CD4-positive, alpha-beta T cell (primary cell): ENCODE measurements around the gene STX8. TPM values are rescaled to one million over a fixed set of nuclear protein-coding genes. Genes with fewer than 3 reads are reported as not detected.

ENCODE experiments used
- ATAC-seq: fragments of 200-7000 bp; cut with Tn5 transposase; one replicate; pipeline ENCODE4 v1.10.0; 2022; ENCODE audit warnings: mild to moderate bottlenecking; ENCODE audit not compliant: poor library complexity
- CTCF ChIA-PET: fragments of 350-600 bp; sonication (Branson Sonifier 250); formaldehyde crosslinking; loops from one replicate; lab custom pipeline; 2021; ENCODE audit warnings: antibody characterized with exemption, inconsistent platforms; lab: Charles Lee
- POLR2A ChIA-PET: fragments of 350-600 bp; sonication (Branson Sonifier 250); formaldehyde crosslinking; loops from one replicate; lab custom pipeline; 2021; ENCODE audit warnings: antibody characterized with exemption, inconsistent platforms; lab: Charles Lee
- DNase-seq, 14 experiments: peaks; one replicate each; pipeline ENCODE4 v3.0.0-alpha.2; 2013 to 2020; ENCODE audit warnings: mixed read lengths in 2 of 14
- H3K27ac ChIP-seq, 2 donors: one replicate each; pipeline versions ENCODE4 v1.5.1 to v1.7.0; 2013; ENCODE audit warnings: low read length in 2 of 2, low read depth in 1 of 2, mild to moderate bottlenecking in 1 of 2
- H3K27me3 ChIP-seq, 2 experiments: 1 replicate in 1 of 2; 2 replicates in 1 of 2; pipeline versions ENCODE4 v1.6.1 to v1.7.0; 2013; ENCODE audit warnings: low read length in 2 of 2, control low read depth in 1 of 2, mild to moderate bottlenecking in 1 of 2, moderate library complexity in 1 of 2; ENCODE audit not compliant: insufficient read depth in 2 of 2, control insufficient read depth in 1 of 2
- H3K36me3 ChIP-seq: one replicate; pipeline ENCODE4 v1.6.1; 2013; ENCODE audit warnings: low read length, control low read depth; ENCODE audit not compliant: insufficient read depth
- H3K4me1 ChIP-seq: one replicate; pipeline ENCODE4 v1.6.1; 2013; ENCODE audit warnings: low read length, control low read depth; ENCODE audit not compliant: insufficient read depth
- H3K4me3 ChIP-seq: one replicate; pipeline ENCODE4 v1.5.1; 2013; ENCODE audit warnings: mild to moderate bottlenecking, low read length, moderate library complexity
- H3K9me3 ChIP-seq, 2 experiments: 1 replicate in 1 of 2; 2 replicates in 1 of 2; pipeline versions ENCODE4 v1.6.1 to v1.7.0; 2013; ENCODE audit warnings: low read length in 2 of 2, mild to moderate bottlenecking in 2 of 2, control low read depth in 1 of 2, moderate library complexity in 1 of 2; ENCODE audit not compliant: control insufficient read depth in 1 of 2, insufficient read depth in 1 of 2
- H3K27ac Mint-ChIP-seq: one replicate; pipeline ENCODE4 v1.8.0; 2020; ENCODE audit warnings: mixed read lengths
- H3K27me3 Mint-ChIP-seq: one replicate; pipeline ENCODE4 v1.8.0; 2021; ENCODE audit warnings: mixed read lengths
- H3K36me3 Mint-ChIP-seq: one replicate; pipeline ENCODE4 v1.8.0; 2021; ENCODE audit warnings: low read depth, mixed read lengths
- H3K4me1 Mint-ChIP-seq: one replicate; pipeline ENCODE4 v1.8.0; 2021; ENCODE audit warnings: low read depth, mixed read lengths
- H3K4me3 Mint-ChIP-seq: one replicate; pipeline ENCODE4 v1.8.0; 2020; ENCODE audit warnings: mild to moderate bottlenecking, mixed read lengths
- H3K9me3 Mint-ChIP-seq: one replicate; pipeline ENCODE4 v1.8.0; 2020; ENCODE audit warnings: mixed read lengths
- intact Hi-C, 2 experiments: fragments of 100-400 bp; cut with DNase I in 1 of 2; cut with micrococcal nuclease in 1 of 2; formaldehyde crosslinking; loops; one replicate each; pipeline versions ENCODE4 v1.15.1 to v1.9.0; 2023 to 2025; cut with DNase I, micrococcal nuclease
- total RNA-seq, 174 experiments: library from RNA in 2 of 174; stranded (reverse) in 2 of 174; gene quantifications; one replicate each; pipeline ENCODE4 v1.2.3 and lab custom pipeline; 2021 to 2026
- TF ChIP-seq, protein P1 (sequence below): fragments of 200-600 bp; IDR thresholded peaks from one replicate; pipeline ENCODE4 v1.8.0; 2022; ENCODE audit warnings: antibody characterized with exemption, mild to moderate bottlenecking

The STX8 gene
- total RNA-seq, 2 experiments from 2014 or later = 52.2 to 63.2 TPM

DNA sequence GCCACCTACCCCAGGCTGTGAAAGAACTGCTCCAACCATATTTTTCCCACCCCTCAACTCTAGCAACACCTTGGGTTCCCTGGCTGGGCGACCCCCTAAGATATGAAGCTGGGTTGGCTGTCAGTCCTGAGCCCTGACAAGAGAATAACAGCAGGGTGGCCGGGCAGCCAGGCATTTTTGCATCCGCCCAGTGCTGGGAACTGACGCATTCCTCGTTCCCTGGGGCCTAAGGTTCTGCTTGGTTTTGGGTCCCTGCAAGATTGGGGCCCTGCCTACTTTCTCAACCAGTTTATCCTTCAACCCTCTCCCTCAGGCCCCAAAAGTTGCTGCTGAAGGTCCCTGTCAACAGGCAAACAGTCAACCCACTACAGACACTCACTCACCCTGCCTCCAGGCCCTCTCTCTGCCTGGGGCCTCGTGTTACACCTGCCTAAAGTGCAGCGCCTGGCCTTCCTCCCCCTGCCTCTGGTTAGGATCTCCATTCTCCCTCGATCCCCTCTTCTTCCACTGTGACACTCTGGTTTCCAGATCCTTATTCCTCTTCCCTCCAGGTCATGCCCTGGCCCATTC is 151.5 kb downstream of the STX8 start:
- DNase-seq (no peak), ATAC-seq (no peak)
- POLR2A ChIA-PET = no interaction called here
- intact Hi-C loops = no loop called here
- Histone ChIP-seq H3K4me1 (no peaks in the 10 kb centered on the region), H3K27me3 (no peaks in the 10 kb centered on the region), H3K4me3 (no peak overlapping the region), H3K36me3 (no peaks in the 10 kb centered on the region), H3K27ac (no peak overlapping the region), H3K9me3 (no peaks in the 10 kb centered on the region)
- CTCF ChIA-PET = no interaction called here
- Mint-ChIP-seq H3K9me3 (peaks cover 3% of the 10 kb centered on the region), H3K4me3 (no peak overlapping the region), H3K4me1 (no peaks in the 10 kb centered on the region), H3K27me3 (no peaks in the 10 kb centered on the region), H3K36me3 (peaks cover 47% of the 10 kb centered on the region), H3K27ac (no peak overlapping the region)
- TF ChIP-seq, protein P1, sequence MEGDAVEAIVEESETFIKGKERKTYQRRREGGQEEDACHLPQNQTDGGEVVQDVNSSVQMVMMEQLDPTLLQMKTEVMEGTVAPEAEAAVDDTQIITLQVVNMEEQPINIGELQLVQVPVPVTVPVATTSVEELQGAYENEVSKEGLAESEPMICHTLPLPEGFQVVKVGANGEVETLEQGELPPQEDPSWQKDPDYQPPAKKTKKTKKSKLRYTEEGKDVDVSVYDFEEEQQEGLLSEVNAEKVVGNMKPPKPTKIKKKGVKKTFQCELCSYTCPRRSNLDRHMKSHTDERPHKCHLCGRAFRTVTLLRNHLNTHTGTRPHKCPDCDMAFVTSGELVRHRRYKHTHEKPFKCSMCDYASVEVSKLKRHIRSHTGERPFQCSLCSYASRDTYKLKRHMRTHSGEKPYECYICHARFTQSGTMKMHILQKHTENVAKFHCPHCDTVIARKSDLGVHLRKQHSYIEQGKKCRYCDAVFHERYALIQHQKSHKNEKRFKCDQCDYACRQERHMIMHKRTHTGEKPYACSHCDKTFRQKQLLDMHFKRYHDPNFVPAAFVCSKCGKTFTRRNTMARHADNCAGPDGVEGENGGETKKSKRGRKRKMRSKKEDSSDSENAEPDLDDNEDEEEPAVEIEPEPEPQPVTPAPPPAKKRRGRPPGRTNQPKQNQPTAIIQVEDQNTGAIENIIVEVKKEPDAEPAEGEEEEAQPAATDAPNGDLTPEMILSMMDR = no peak

DNA sequence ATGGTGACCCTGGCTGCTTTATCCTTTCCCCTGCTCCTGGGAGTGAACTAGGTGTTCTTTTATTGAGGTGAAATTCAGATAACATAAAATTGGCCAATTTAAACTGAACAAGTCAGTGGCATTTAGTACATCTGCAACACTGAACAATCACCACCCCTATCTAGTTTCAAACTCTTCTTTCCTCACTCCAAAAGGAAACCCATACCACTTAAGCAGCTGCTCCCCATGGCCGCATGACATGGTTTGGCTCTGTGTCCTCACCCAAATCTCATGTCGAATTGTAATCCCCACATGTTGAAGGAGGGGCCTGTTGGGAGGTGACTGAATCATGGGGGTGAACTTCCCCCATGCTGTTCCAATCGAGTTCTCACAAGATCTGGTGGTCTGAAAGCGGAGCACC is 154.1 kb downstream of the STX8 start:
- no peak for ATAC-seq

DNA sequence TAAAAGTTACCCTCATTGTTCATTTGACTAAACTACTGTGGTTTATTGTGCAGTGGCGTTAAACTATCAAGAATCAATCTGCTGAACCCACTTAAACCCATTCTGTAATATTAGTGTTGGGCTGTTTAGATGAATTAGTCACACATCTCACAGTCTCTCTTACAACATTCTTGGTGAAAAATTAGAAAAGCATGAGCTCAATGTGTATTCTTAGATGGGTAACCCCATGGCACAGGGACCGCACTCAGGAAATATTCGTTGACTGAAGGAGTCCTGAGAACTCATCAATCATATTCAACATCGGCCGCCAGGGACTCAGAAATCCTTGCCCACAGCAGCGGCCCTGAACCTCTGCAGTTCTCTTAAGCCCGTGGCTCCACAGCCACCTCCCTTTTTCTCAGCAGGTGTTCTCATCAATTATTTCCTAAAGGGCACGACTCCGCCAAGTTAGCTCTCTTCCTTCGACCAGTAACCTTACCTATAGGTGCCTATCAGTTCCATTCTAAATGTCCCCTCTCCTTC is 155.6 kb downstream of the STX8 start:
- Mint-ChIP-seq H3K27ac (no peak overlapping the region), H3K27me3 (no peaks in the 10 kb centered on the region), H3K36me3 (peaks cover 54% of the 10 kb centered on the region), H3K4me3 (no peak overlapping the region), H3K4me1 (no peaks in the 10 kb centered on the region), H3K9me3 (peaks cover 3% of the 10 kb centered on the region)
- TF ChIP-seq, protein P1 = no peak
- POLR2A ChIA-PET = no interaction called here
- DNase-seq = no peak
- ATAC-seq = no peak
- Histone ChIP-seq H3K27ac (no peak overlapping the region), H3K4me1 (no peaks in the 10 kb centered on the region), H3K4me3 (no peak overlapping the region), H3K9me3 (no peaks in the 10 kb centered on the region), H3K27me3 (no peaks in the 10 kb centered on the region), H3K36me3 (no peaks in the 10 kb centered on the region)
- intact Hi-C loops = no loop called here
- CTCF ChIA-PET = no interaction called here

More for the DNA sequence above, 154.1 kb downstream of the STX8 start:
- TF ChIP-seq, protein P1 = no peak
- POLR2A ChIA-PET = no interaction called here
- Mint-ChIP-seq H3K4me1 (no peaks in the 10 kb centered on the region), H3K9me3 (peaks cover 3% of the 10 kb centered on the region), H3K27me3 (no peaks in the 10 kb centered on the region), H3K27ac (no peak overlapping the region), H3K36me3 (peaks cover 54% of the 10 kb centered on the region), H3K4me3 (no peak overlapping the region)
- no peaks in the 10 kb centered on the region for H3K36me3 ChIP-seq
- CTCF ChIA-PET = no interaction called here
- H3K27ac ChIP-seq = no peak overlapping the region
- intact Hi-C loops = no loop called here
- no peaks in the 10 kb centered on the region for H3K4me1 ChIP-seq
- no peak overlapping the region for H3K4me3 ChIP-seq
- H3K27me3 ChIP-seq = no peaks in the 10 kb centered on the region
- no peaks in the 10 kb centered on the region for H3K9me3 ChIP-seq
- DNase-seq = no peak
